Measurements from ENCODE around the gene EBF3. TPM values are rescaled to one million over a fixed set of nuclear protein-coding genes. Genes with fewer than 3 reads are reported as not detected.

Gene EBF3
- total RNA-seq, 1 experiment from 2014 or later = 0.22 TPM

DNA sequence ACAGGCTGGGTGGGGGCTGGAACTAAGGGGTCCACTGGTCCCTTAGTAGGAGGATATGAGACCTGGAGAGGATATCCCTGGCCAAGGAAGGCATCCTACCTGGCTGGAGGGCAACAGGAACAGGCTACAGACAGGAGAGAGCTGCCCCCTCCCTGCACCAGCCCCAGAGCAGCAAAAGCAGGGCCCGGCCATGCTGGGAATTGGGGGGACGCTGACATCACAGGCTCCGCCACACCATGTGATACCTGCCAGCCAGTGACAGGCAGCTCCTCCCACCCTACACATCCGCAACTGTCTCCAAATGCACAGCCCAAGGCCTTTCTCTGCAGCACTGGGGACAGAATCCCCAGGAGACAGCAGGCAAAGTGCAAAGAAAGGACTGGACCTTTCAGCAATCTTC lies 100.0 kb downstream of the EBF3 start:
- H3K23me2 ChIP-seq (ENCODE audit: insufficient read length, low read depth, low read length, poor library complexity, severe bottlenecking) = no peaks in the 10 kb centered on the region
- H3K18ac ChIP-seq (ENCODE audit: insufficient read length, low read depth, low read length) = no peak overlapping the region
- H3K14ac ChIP-seq (ENCODE audit: insufficient read depth, low read length) = no peak overlapping the region
- H3K4ac ChIP-seq (ENCODE audit: low read depth, low read length) = no peak overlapping the region
- H3K4me2 ChIP-seq (ENCODE audit: insufficient read depth, insufficient read length, low read length) = no peak overlapping the region
- no peak overlapping the region for H2BK15ac ChIP-seq (ENCODE audit: low read depth, low read length)
- no peaks in the 10 kb centered on the region for H3K9me3 Mint-ChIP-seq
- TF ChIP-seq, protein P1, sequence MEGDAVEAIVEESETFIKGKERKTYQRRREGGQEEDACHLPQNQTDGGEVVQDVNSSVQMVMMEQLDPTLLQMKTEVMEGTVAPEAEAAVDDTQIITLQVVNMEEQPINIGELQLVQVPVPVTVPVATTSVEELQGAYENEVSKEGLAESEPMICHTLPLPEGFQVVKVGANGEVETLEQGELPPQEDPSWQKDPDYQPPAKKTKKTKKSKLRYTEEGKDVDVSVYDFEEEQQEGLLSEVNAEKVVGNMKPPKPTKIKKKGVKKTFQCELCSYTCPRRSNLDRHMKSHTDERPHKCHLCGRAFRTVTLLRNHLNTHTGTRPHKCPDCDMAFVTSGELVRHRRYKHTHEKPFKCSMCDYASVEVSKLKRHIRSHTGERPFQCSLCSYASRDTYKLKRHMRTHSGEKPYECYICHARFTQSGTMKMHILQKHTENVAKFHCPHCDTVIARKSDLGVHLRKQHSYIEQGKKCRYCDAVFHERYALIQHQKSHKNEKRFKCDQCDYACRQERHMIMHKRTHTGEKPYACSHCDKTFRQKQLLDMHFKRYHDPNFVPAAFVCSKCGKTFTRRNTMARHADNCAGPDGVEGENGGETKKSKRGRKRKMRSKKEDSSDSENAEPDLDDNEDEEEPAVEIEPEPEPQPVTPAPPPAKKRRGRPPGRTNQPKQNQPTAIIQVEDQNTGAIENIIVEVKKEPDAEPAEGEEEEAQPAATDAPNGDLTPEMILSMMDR (conservative IDR thresholded peaks at IDR 0.05) = no peak
- H3K27me3 ChIP-seq (ENCODE audit: insufficient read depth, low read length) = no peaks in the 10 kb centered on the region
- no peak overlapping the region for H4K8ac ChIP-seq (replicated peaks; ENCODE audit: insufficient read length, low read depth, low read length)
- no peaks in the 10 kb centered on the region for H3K79me2 ChIP-seq (ENCODE audit: insufficient read depth, low read length)
- no peak for DNase-seq
- H3K4me1 ChIP-seq (ENCODE audit: insufficient read depth, low read length) = no peaks in the 10 kb centered on the region
- H3K56ac ChIP-seq (ENCODE audit: insufficient read length, low read depth, low read length) = no peak overlapping the region
- H2BK120ac ChIP-seq (ENCODE audit: low read depth, low read length, poor library complexity, severe bottlenecking) = no peak overlapping the region
- H2BK20ac ChIP-seq (ENCODE audit: low read depth, low read length, poor library complexity, severe bottlenecking) = no peak overlapping the region
- no peak overlapping the region for H3K9ac ChIP-seq (ENCODE audit: extremely low read depth, insufficient read length, low read length)
- no peak overlapping the region for H2BK5ac ChIP-seq (ENCODE audit: insufficient read length, low read length)
- no peaks in the 10 kb centered on the region for H3K79me1 ChIP-seq (ENCODE audit: insufficient read depth, low read depth, low read length, poor library complexity, severe bottlenecking)
- H2AFZ ChIP-seq (ENCODE audit: low read length) = no peak overlapping the region
- WGBS (ENCODE audit: extremely low coverage, insufficient read length, low lambda C conversion rate) = no CpG with 5 or more reads among the region's 4 CpGs
- H3T11ph ChIP-seq (ENCODE audit: low read length) = no peak overlapping the region
- H4K91ac ChIP-seq (ENCODE audit: insufficient read length, low read depth, low read length) = no peak overlapping the region
- H3K23ac ChIP-seq (ENCODE audit: insufficient read length, low read depth, low read length) = no peak overlapping the region
- H3K27ac ChIP-seq (ENCODE audit: insufficient read length, low read depth, low read length) = no peak overlapping the region
- no peak overlapping the region for H2AK5ac ChIP-seq (ENCODE audit: insufficient read length, low read length)
- H3K27ac Mint-ChIP-seq = no peak overlapping the region
- no peaks in the 10 kb centered on the region for H3K9me3 ChIP-seq (ENCODE audit: control insufficient read depth, low read depth, low read length)
- peaks cover 15 to 30% of the 10 kb centered on the region in 2 experiments for H3K4me1 Mint-ChIP-seq
- no peaks in the 10 kb centered on the region for H3K36me3 Mint-ChIP-seq (ENCODE audit: insufficient read depth in 1 of 3, low read depth in 3 of 3)
- H3K4me3 Mint-ChIP-seq = no peak overlapping the region
- no peaks in the 10 kb centered on the region for H4K20me1 ChIP-seq (ENCODE audit: control insufficient read depth, insufficient read depth, insufficient read length)
- no peak overlapping the region for H2BK12ac ChIP-seq (ENCODE audit: insufficient read length, low read depth, low read length)
- H4K5ac ChIP-seq (ENCODE audit: insufficient read length, low read depth, low read length) = no peak overlapping the region
- peaks cover 5% of the 10 kb centered on the region for H3K27me3 Mint-ChIP-seq (ENCODE audit: low read depth)
